GM18505 (cell line): Measurements from ENCODE around the gene IRF8.
"Not testable (repeated sequence)": the region's sequence is repeated elsewhere in the genome, so short reads cannot be mapped to it uniquely, and the experiment has no call there.

ENCODE experiments used
- ATAC-seq: cut with Tn5 transposase; IDR thresholded peaks from one replicate; pipeline ENCODE4 v1.9.1; 2021; ENCODE audit not compliant: unreplicated experiment
- POLR2A ChIP-seq: IDR thresholded peaks from 4 replicates; pipeline ENCODE4 v1.6.1; 2011; ENCODE audit warnings: borderline replicate concordance; ENCODE audit not compliant: insufficient read depth, insufficient read length; ENCODE audit errors: extremely low read depth

Gene IRF8

DNA sequence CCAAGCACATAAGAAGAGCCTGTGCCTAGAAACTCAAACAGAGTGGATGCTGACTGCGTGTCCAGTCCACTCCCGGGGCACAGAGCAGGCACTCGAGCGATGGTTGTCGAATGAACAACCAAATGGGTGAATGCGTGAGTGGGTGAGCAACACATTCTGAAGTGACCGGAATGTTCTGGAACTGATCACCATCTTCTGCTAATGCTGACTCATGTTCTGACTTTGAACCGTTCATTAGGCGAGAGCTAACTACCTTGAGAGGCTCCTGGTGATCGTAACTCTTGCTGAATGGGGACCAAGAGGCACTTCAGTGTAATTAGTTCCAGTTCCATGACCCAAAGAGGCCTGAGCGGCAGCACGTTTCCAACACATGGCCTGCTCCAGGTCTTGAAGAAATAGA lies 37.9 kb downstream of the IRF8 start:
- no peak for TF ChIP-seq POLR2A
- ATAC-seq: no peak

- TF ChIP-seq POLR2A: no peak
- no peak for ATAC-seq
Measured at GRCh38 chr16:85940214-85940613, 41.3 kb downstream of the IRF8 start.

DNA sequence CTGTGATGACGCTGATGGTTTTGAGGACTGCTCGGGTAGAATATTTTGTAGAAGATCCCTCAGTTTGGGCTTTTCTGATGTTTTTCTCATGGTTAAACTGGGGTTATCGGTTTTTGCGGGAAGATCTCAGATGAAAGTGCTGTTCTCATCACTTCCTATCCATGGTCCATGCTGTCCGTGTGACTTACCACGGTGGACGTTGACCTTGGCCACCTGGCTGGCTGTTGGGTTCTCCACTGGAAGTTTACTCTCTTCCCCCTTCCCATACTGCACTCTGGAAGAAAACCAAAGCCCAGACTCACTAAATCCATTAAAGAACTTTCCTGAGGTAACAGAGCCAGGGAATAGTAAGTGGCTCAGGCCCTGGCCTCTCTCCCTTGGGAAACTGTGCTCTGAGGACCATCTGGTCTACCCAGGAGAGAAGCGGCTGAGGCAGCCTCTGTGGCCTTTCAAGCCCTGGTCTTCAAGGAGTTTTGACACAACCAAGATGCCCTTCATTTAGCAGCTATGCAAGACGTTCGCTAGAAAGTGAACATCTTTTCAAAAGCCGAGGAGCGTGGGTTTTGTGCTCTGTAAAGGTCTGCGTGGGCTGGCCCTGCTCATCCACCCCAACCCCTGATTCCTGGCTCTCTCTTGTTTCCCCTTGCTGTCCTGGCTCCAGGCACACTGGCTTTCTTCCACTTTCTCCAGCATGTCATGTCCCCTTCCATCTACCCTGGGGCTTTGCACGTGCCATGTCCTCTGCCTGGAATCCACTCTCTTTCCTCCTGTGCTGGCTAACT lies 43.1 kb downstream of the IRF8 start:
- no peak for ATAC-seq
- no peak for TF ChIP-seq POLR2A

DNA sequence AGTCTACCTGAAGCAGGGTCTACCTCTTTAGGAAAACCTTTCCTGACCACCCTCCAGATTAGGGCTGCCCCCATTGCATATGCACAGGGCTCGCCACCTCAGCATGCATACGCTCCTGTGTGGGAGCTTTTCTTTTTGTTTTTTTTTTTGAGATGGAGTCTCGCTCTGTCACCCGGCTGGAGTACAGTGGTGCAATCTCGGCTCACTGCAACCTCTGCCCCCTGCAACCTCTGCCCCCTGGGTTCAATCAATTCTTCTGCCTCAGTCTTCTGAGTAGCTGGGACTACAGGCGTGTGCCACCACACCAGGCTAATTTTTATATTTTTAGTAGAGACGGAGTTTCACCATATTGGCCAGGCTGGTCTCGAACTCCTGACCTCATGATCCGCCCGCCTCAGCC lies 43.7 kb downstream of the IRF8 start:
- not testable (repeated sequence) for ATAC-seq

- TF ChIP-seq POLR2A: no peak
- ATAC-seq: no peak
Measured at GRCh38 chr16:85943711-85944110, 44.7 kb downstream of the IRF8 start.

- ATAC-seq: no peak
Measured at GRCh38 chr16:85944572-85945423, 45.8 kb downstream of the IRF8 start.

DNA sequence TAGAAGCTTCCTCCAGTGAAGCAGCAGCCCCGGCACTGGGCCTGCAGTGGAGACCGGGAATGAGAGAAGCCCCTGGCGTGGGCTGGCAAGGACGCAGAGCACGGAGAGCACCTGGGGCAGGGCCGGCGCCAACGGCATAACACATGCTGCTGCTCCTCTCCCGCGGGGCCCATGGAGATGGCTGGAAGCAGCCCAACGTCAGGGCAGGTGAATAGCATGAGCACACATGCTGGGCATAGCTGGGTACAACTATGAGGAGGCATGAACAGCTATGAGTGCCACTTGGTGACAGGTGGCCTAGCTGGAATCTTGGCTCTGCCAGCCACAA lies 46.4 kb downstream of the IRF8 start:
- peak; percentile 27 for TF ChIP-seq POLR2A
- no peak for ATAC-seq

More at GRCh38 chr16:85944572-85945423, 45.8 kb downstream of the IRF8 start:
- peak; percentile 42 for TF ChIP-seq POLR2A

- no peak for ATAC-seq
- no peak for TF ChIP-seq POLR2A
Measured at GRCh38 chr16:85946541-85947124, 47.7 kb downstream of the IRF8 start.

GRCh38 chr16:85947230-85948137 lies 48.5 kb downstream of the IRF8 start:
- ATAC-seq: peak; percentile 58
- TF ChIP-seq POLR2A: peak; percentile 22

GRCh38 chr16:85948138-85948509 lies 49.2 kb downstream of the IRF8 start:
- TF ChIP-seq POLR2A: no peak
- peak; percentile 8 for ATAC-seq

DNA sequence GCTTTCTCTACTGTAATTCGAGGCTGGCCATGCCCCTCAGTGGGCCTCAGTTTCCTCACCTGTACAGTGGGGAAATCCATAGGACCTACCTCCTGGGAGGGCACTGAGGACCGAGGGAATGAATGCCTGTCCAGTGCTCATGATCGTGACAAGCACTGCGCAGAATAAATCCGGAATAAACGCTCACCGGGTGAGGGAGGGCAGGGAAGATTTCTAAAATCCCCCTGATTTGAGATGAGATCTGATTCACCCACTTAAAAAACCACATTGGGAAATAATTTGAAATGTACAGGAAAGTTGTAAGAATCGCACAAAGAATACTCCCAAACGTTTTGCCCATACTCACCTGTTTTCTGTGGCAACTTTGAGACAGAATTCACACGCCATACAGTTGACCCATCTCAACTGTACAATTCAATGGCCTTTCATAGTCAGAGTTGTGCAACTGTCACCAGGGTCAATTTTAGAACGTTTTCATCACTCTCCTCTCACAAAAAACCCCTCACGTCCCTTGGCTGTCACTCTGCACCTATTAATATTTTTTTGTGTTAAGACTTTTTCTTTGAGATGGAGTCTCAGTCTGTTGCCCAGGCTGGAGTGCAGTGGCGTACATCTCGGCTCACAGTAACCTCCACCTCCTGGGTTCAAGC lies 49.8 kb downstream of the IRF8 start:
- TF ChIP-seq POLR2A: no peak
- ATAC-seq: no peak

DNA sequence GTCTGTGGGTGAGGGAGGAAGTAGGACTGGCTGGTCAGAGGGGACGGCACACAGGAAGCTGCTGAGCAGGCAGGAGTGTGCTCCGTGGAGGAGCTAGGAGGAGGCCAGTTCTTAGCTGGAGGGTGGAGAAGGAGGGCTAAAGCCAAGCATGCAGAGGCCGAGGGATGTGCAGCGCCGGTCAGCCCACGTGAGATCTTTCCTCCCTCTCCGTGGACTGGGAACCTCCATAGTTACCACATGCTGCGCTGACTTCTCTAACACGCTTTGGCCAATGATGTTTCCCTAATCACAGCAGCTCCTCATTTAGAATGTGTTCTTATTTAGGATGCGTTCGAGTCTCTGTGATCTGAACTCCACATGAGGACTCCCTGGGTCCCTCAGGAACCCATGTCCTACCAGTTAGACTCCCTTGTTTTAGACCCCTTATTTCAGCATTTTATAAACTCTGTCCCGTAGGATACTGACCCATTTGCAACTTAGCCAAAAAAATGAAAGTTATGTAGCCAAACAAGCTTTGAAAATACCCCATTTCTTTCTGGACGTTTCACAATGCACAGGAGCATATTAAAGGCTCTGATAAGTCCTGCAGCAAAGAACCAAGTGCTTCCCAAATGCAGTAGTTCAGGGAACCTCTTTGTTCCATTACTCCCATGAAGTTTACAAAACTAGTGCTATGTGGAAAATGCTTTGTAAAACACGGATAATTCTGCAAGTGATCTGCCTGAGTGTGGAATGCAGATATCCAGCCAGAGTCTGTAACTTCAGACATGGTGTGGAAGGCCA lies 51.4 kb downstream of the IRF8 start:
- ATAC-seq: no peak
- no peak for TF ChIP-seq POLR2A
